KBM-7 (cell line): ENCODE results near the gene SAMD4A.
"Not testable (repeated sequence)": the region's sequence is repeated elsewhere in the genome, so short reads cannot be mapped to it uniquely, and the experiment has no call there.

ENCODE experiments used
- DNase-seq: peaks from one replicate; pipeline ENCODE4 v3.0.0-alpha.2; 2015
- in situ Hi-C: fragments of 300-500 bp; cut with MboI; formaldehyde crosslinking; loops from 2 replicates; pipeline ENCODE4 v1.14.3; 2020; ENCODE audit warnings: low sequenced_read_pairs, low pct_unique_long_range_greater_than_20kb, mixed read lengths

SAMD4A gene

GRCh38 chr14:54797986-54798385 is 231.1 kb downstream of the SAMD4A start:
- DNase-seq, result no peak
- in situ Hi-C loops, result no loop called here

DNA sequence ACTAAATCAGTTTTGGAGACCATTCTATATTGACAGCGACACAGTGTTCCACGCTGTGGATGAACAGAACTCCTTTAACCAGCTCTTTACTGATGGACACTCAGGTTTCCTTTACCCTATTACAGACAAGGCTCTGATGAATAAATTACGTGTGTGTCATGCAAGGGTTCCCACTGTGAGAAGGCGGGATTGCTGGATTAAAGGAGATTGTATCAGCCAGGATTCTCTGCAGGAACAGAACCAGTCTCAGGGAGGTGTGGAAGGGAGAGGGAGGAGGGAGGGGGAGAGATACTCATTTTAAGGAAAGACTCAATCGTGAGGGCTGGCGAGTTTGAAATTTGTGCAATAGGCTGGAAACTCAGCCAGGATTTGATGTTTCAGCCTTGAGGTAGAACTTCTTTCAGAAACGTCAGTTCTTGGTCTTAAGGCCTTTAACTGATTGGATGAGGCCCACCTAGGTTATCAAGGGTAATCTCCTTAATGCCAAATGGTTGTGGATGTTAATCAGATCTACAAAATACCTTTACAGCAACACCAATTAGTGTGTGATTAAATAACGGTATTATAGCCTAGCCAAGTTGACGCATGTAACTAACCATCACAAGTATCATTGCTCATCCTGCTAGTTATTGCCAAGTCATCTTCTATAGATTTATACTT is 231.7 kb downstream of the SAMD4A start:
- DNase-seq, result no peak
- in situ Hi-C loops, result no loop called here

DNA sequence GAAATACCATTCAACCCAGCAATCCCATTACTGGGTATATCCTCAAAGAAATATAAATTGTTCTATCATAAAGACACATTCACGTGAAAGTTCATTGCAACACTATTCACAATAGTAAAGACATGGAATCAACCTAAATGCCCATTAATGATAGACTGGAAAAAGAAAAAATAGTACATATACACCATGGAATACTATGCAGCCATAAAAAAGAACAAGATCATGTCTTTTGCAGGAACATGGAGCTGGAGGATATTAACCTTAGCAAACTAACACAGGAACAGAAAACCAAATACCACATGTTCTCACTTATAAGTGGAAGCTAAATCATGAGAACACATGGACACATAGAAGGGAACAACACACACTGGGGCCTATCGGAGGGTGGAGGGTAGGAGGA is 234.6 kb downstream of the SAMD4A start:
- in situ Hi-C loops, result not testable (repeated sequence)

GRCh38 chr14:54803396-54803795 is 236.5 kb downstream of the SAMD4A start:
- peak; percentile 11 for DNase-seq
- in situ Hi-C loops, result no loop called here

More for the DNA sequence above, 234.6 kb downstream of the SAMD4A start:
- DNase-seq, result not testable (repeated sequence)

DNA sequence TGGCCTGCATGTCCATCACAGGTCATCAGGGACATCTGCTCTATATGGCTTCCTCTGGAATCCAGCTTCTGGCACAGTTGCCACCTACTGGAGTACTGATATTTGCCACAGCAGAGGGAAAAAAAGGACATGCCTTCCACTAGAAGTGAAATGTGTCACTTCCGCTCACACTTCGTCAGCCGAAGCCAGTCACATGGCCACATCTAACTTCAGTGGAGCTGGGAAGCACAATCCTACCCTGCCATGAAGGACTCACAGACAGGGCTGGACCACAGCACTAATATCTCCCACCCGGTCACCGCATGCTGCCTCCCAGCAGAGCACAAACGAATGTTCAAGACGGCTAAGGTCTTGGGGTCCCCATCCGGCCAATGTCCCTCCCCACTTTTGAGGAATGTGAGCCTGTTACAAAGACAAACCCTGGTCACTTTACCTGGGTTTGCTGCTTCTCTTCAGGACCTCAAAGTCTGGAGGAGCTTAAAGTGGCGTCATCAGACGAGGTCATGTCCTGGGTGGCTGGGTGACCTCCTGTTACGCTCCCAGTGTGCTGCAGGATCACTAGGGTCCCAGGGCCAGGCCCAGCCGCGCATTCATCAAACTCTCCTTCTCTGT is 237.1 kb downstream of the SAMD4A start:
- in situ Hi-C loops, result no loop called here
- no peak for DNase-seq

GRCh38 chr14:54804538-54805041 is 237.7 kb downstream of the SAMD4A start:
- in situ Hi-C loops, result no loop called here

GRCh38 chr14:54805070-54805444 is 238.1 kb downstream of the SAMD4A start:
- in situ Hi-C loops, result no loop called here
- DNase-seq, result no peak

More at GRCh38 chr14:54804538-54805041, 237.7 kb downstream of the SAMD4A start:
- DNase-seq, result no peak

DNA sequence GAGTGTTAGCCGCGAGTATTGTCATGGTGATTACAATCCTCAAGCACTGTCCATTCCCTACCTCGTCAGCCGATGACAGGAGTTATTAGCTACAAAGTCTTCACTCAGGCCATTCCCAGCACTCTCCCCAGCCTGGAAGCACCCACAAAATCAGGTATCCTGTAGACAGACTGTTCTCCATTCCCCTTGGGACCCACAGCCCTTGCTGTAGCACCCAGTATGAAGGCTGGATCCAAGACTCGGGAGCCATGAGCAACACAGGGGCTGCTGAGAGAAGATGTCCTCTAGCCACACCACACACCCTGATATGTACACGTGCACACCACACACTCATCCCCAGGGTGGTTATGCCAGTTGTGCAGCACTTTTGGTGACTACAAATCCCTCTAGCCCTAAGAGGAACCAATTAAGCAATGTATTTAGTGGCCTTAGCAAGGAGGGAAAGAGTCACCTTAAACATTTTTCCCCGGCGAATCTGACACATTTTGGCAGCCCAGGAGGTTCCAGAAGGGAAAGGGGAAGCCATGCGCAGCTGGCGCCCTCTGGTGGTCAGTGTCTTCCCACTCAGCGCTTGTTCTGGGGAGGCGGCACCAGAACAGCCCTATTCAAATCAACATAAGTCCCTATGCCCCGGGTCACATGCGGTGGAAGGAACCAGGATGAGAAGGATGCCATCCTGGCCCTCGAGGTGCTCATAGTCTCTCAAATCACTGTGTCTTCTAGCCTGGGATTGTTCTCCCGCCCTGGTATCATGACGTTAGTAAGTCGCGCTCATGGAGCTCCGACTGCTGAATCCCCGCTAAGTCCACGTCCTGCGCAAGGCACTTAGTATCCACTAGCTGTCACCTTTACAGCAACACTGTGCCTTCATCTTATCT is 238.8 kb downstream of the SAMD4A start:
- in situ Hi-C loops, result no loop called here
- DNase-seq, result peak; percentile 94

DNA sequence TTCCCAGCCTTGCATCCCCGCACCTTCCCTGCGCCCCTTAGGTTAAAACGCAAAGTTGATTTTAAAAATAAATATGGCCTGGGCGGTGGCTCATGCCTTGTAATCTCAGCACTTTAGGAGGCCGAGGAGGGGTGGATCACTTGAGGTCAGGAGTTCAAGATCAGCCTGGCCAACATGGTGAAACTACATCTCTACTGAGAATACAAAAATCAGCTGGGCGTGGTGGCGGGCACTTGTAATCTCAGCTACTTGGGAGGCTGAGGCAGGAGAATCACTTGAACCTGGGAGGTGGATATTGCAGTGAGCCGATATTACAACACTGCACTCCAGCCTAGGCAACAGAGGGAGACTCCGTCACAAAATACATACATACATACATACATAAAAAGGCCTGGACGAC is 239.7 kb downstream of the SAMD4A start:
- in situ Hi-C loops, result no loop called here
- DNase-seq, result no peak

GRCh38 chr14:54807428-54807827 is 240.5 kb downstream of the SAMD4A start:
- in situ Hi-C loops, result no loop called here
- no peak for DNase-seq

DNA sequence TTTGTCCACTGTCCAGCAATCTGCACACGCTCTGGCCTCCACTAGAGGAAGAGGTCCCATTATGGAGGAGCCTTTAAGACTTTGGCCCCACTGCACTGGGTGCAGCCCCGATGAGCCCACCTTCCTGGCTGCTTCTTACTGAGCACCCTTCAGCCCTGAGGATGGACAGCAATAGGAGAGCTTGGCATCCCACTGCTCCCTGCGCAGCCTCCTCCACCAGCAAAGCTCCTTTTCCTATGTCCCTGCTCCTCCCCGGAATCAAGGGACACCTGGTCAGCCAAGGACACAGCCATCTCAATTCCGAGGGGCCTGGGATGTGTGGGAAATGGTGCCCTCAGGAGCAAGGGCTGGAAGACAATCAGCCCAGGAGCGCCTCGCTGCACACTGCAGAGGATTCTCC is 241.0 kb downstream of the SAMD4A start:
- DNase-seq, result no peak
- in situ Hi-C loops, result no loop called here

DNA sequence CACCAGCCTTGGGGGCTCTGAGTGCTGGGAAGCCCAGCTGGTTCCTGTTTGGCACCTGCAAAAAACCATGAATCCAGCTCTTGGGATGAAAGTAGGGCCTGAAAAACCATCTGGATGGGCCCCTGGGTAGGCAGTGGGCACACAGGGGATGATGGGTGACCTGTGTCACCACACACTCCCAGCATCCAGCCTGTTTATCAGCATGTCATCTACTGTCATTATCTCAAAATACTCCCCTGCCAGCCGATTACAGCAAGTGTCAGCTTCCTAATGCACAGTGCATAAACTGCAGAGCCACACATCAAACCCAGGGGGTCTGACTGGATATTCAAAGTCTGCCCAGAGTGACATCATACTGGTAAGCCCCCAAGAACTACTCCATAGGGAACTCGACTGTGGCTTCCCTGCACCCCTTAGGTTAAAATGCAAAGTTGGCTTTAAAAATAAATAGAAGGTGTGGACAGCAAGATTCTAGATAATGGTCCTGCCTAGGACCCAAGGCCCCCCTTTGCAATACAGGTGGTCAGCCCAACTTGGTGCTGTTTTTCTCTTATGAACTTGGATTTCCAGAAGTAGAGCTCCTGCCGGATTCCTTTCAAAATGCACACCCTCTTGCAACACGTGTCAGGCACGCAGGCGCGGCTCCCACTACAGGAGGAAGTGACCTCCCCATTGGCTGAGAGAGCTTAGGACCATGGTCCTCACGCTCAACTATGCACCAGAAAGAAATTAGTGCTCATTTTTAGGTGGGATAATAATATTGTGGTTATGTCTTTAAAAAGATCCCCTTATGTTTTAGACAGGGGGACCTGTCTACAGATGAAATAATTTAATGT is 241.6 kb downstream of the SAMD4A start:
- in situ Hi-C loops, result no loop called here
- no peak for DNase-seq

DNA sequence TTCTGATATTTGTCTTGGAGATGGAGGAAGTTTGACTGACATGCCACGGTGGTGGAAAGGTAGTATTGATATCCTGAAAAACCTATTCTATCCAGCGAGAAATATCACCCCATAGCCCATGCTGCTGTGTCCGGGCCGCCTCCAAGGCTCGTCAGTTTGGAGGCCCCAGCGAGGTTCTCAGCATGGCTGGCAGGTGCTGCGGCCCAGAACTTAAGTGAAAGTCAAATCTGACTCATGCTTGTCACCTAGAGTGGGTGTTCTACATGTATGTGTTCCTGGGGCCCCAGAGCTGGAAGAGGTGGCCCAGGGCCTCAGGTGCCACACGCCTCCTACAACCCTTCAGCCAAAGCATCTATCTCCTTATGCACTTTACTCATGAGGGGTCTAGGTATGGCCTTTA is 242.8 kb downstream of the SAMD4A start:
- no peak for DNase-seq
- in situ Hi-C loops, result no loop called here

- no peak for DNase-seq
- in situ Hi-C loops, result no loop called here
These were observed 245.7 kb downstream of the SAMD4A start for GRCh38 chr14:54812617-54813016.

- in situ Hi-C loops, result no loop called here
These were observed 246.2 kb downstream of the SAMD4A start for GRCh38 chr14:54813081-54813480.

GRCh38 chr14:54814076-54814475 is 247.1 kb downstream of the SAMD4A start:
- DNase-seq, result peak; percentile 28
- in situ Hi-C loops, result no loop called here

More at GRCh38 chr14:54813081-54813480, 246.2 kb downstream of the SAMD4A start:
- DNase-seq, result no peak

DNA sequence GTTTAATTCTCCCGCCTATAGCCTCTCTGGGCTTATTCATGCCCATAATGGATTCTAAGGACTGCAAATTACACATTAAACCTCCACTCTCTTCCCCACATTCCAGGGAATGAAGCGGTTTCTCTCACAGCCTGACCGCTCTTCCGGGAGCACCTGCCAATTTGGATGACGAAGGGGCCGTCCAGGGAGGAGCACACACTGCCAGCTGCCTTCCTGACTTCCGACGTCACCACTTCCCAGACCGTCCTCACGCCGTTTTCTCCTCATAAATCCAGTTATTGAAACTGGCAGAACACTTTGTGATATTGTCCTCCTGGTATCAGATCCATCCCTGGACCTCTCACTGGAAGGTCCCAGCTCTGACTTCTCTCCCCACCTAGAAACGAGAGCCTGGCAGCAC is 248.1 kb downstream of the SAMD4A start:
- in situ Hi-C loops, result no loop called here
- no peak for DNase-seq

GRCh38 chr14:54815515-54815914 is 248.6 kb downstream of the SAMD4A start:
- no peak for DNase-seq
- in situ Hi-C loops, result no loop called here

DNA sequence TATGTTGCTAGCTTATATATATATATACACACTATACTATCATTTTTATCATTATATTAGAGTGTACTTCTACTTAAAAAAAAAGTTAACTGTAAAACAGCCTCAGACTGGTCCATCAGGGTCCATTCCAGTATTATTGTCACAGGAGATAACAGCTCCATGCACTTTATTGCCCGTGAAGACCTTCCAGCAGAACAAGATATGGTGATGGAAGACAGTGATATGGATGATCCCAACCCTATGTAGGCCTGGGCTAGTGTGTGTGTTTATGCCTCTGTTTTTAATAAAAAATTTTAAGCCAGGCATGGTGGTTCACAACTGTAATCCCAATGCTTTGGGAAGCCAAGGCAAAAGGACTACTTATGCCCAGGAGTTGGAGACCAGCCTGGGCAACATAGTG is 249.5 kb downstream of the SAMD4A start:
- no peak for DNase-seq
- in situ Hi-C loops, result no loop called here
